Astrocyte of the cerebellum (primary cell): ENCODE measurements around the gene C1R.

Experiments
- DNase-seq: peaks from one replicate; pipeline ENCODE4 v3.0.0-alpha.2; 2011; ENCODE audit warnings: low read depth
- H3K4me3 ChIP-seq: 2 replicates; pipeline ENCODE4 v1.5.1; 2011; ENCODE audit warnings: mild to moderate bottlenecking, low read depth, low read length, moderate library complexity
- in situ Hi-C: cut with HindIII; loops from 2 replicates; pipeline ENCODE4 v1.10.0; 2017; ENCODE audit warnings: low sequenced_read_pairs
- TF ChIP-seq, protein P1 (sequence below): IDR thresholded peaks from 2 replicates; pipeline ENCODE4 v1.5.1; 2012; ENCODE audit warnings: low read length, low read depth, moderate library complexity, mild to moderate bottlenecking; ENCODE audit errors: missing control alignments

C1R gene

DNA sequence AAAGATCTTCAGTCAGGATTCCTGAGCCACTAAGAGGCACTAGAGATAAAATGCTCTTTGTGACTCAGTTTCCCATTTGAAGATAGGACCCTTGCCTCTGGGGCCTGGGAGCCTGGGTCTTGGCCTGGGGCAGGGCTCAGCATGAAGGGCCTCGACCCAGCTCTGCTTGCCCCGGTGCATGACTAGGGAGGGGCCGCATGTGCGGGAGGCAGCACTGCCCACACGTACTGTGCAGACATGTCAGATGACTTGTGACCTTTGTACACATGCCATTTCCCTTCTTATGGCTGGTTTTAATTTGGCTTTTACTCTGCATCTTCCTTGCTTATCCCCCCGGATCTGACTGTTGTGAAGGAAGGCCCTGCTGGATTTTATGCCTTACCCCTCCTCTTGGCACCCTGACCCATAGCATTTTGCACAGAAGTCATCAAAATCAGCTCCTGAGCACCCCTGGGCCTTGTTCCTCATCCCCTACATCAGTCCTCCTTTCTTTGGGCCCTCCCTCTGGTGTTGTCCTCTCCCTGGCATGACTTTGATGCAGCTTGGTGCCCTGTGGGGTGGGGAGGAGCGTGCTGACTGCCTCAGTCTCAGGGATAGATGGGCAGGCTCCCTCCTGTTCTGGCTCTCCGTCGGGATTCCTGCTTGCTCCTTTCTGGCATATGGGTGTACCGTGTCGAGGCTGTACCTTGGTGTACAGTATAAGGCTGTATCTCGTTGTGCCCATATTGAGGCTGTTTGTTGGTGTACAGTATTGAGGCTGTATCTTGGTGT lies 42.3 kb upstream of the C1R start:
- TF ChIP-seq, protein P1, sequence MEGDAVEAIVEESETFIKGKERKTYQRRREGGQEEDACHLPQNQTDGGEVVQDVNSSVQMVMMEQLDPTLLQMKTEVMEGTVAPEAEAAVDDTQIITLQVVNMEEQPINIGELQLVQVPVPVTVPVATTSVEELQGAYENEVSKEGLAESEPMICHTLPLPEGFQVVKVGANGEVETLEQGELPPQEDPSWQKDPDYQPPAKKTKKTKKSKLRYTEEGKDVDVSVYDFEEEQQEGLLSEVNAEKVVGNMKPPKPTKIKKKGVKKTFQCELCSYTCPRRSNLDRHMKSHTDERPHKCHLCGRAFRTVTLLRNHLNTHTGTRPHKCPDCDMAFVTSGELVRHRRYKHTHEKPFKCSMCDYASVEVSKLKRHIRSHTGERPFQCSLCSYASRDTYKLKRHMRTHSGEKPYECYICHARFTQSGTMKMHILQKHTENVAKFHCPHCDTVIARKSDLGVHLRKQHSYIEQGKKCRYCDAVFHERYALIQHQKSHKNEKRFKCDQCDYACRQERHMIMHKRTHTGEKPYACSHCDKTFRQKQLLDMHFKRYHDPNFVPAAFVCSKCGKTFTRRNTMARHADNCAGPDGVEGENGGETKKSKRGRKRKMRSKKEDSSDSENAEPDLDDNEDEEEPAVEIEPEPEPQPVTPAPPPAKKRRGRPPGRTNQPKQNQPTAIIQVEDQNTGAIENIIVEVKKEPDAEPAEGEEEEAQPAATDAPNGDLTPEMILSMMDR: no peak
- DNase-seq: no peak
- in situ Hi-C loops: no loop called here

DNA sequence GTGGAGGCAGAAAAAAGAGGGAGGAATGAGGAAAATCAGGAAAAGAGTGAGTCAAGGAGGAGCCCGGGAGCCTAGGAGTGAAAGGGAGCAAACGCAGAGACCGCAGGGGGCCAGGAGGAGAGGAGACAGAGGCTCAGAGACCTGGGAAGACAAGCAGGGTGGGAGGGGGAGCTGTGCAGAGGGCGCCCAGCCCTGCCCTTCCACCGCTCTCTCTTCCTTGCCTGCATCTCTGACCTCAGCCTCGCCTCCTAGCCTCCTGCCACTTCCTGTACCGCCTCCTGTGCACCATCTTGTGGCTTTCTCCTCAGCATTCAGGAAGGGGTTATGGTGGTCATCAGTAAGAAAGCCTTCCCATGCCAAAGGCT lies 39.2 kb upstream of the C1R start:
- TF ChIP-seq, protein P1: no peak
- H3K4me3 ChIP-seq: peak overlapping the region; percentile 73
- no peak for DNase-seq
- in situ Hi-C loops: no loop called here

More for the DNA sequence above, 42.3 kb upstream of the C1R start:
- no peak overlapping the region for H3K4me3 ChIP-seq

DNA sequence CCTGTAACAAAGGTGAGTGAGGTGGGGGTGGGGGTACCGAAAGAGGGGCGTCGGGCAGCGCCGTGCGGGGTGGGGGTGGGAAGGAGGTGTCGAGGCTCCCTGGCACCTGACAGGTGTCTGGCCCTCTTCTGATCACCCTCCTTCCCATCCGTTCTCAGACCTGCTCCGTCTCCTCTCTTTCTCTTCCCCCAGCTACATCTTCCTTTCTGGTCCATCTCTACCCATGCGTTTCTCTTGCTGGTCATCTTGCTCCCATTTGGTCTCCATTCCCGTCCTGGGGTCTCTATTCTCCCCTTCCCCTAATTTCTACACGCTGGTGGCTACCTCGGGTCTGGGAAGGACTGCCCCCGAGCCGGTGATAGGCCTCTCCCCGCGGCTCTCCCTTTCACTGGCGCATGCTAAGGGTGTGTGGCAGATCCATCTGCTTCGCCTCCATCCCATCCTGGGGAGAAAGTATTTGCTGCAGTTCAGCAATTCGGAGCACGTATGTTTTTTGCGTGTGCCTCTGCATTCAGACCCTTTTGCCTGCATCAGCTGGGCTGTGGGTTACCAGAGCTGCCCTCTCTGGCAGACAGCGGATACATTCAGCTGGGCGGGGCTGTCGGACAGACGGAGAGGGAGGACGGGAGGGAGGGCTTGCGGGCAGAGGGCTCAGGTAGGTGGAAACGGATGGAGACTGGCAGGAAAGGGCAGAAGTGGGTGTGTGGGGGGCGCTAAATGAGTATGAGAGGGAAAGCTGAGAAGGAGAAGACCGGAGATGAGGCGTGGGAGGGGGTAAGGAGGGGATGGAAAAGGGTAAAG lies 38.7 kb upstream of the C1R start:
- DNase-seq: no peak
- TF ChIP-seq, protein P1: no peak
- peak overlapping the region; percentile 73 for H3K4me3 ChIP-seq
- in situ Hi-C loops: no loop called here

DNA sequence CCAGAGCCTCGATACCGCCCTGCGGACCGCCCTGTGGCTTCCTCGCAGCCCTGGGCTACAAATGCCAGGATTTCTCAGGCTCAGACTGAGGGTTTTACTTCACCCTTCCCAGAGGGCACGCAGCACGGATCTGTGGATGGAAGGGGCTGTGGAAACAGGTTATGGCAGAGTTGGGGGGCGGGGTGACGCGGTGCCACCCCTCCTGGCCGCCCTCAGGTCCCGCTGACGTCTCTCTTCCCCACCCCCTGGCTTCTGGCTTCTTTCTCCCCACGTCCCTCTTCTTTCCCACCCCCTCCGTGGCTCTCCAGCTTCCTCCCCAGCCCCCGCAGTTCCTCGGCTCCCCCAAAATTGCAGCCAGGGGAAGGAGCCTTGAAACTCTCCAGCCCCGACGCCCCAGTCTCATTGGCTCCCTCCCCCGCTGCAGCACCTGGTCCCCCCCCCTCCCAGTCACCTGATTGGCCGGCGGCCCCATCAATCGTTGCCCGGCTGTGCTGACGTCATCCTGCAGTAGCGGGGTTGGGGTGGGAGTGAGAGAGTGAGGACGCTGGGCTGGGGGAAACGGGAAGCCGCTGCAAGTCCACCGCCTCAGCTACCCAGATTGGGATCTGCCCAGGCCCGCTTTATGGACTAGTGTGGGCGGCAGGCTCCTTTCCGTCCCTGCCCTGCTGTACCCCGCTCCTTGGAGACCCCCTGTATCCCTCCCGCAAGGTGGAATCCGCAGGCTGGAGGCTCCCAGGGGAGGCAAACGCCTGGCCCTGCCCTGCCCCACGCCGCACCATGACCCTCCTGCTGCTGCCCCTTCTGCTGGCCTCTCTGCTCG lies 37.8 kb upstream of the C1R start, which contains the start of gene CLSTN3:
Gene CLSTN3, plus strand, starts transcription at position 500 of the 820 bp plus-strand sequence. Its CDS starts 278 bp downstream, at position 778.
- peak within 1 kb of the TSS; percentile 73 for H3K4me3 ChIP-seq
- in situ Hi-C loops: no loop called here
- no peak for DNase-seq
- TF ChIP-seq, protein P1: no peak

DNA sequence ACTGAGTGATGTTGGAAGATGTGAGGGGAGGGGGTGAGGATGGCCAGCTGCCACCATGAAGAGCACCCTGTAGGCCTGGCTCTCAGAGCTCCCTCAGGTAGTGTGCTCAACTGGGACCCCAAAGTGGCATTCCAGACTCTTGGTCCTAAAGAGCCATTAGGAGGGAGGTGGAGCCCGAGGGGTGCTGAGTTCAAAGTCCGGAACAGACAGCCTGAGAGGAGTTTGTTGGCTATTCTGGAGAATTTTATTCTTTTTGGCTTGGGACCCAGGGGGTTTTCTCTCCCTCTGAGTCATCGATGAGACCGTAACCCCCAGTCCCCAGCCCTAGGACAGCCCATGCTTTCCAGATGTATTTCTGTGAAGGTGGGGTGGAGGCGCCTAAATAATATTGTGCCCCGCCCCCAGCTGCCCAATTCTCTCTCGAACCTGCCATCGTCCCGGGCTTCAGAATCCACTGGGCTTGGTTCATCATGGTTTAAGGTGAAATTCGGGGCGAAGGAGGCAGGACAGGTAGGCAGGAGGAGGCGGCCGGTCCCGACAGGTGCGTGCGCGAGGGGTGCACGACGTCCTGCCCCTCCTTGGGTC lies 37.1 kb upstream of the C1R start:
- peak overlapping the region; percentile 73 for H3K4me3 ChIP-seq
- DNase-seq: no peak
- TF ChIP-seq, protein P1: no peak
- in situ Hi-C loops: no loop called here
